H1 (cell line): Measurements from ENCODE around the gene TM2D1. TPM values are rescaled to one million over a fixed set of nuclear protein-coding genes. Genes with fewer than 3 reads are reported as not detected.

Experiments
- CTCF ChIA-PET: fragments of 300-600 bp; sonication (Branson Sonifier 250); formaldehyde crosslinking; loops from one replicate; lab custom pipeline; 2021; ENCODE audit not compliant: partially characterized antibody; lab: Charles Lee
- POLR2A ChIA-PET: fragments of 300-600 bp; sonication (Branson Sonifier 250); formaldehyde crosslinking; loops from one replicate; lab custom pipeline; 2021; ENCODE audit warnings: inconsistent platforms; ENCODE audit not compliant: partially characterized antibody; lab: Charles Lee
- DNase-seq, 2 experiments: peaks; one replicate each; pipeline versions ENCODE4 v3.0.0 to v3.0.0-alpha.2; 2010 to 2022; ENCODE audit warnings: low spot score in 2 of 2, low read depth in 1 of 2, mixed read lengths in 1 of 2
- FAIRE-seq: peaks from 2 replicates; lab custom pipeline; 2011; peaks lifted over from hg19 to GRCh38; lab: Jason Lieb, UNC
- H2AFZ ChIP-seq: 2 replicates; pipeline ENCODE4 v1.8.1; 2012; ENCODE audit warnings: low read length, inconsistent platforms
- H2AK5ac ChIP-seq: 2 replicates; pipeline ENCODE4 v1.6.1; 2013; ENCODE audit warnings: low read depth, low read length
- H2BK120ac ChIP-seq: replicated peaks from 2 replicates; pipeline ENCODE3; 2013; ENCODE audit warnings: low read depth, low read length, inconsistent platforms
- H2BK12ac ChIP-seq: 2 replicates; pipeline ENCODE4 v1.6.1; 2013; ENCODE audit warnings: low read depth, low read length
- H2BK15ac ChIP-seq: 2 replicates; pipeline ENCODE4 v1.6.1; 2013; ENCODE audit warnings: low read length
- H2BK20ac ChIP-seq: 2 replicates; pipeline ENCODE4 v1.6.1; 2013; ENCODE audit warnings: low read length
- H2BK5ac ChIP-seq: 2 replicates; pipeline ENCODE4 v1.6.1; 2013; ENCODE audit warnings: low read depth, low read length
- H3K14ac ChIP-seq: 2 replicates; pipeline ENCODE4 v1.6.1; 2013; ENCODE audit warnings: inconsistent platforms; ENCODE audit not compliant: insufficient read length
- H3K18ac ChIP-seq: 2 replicates; pipeline ENCODE4 v1.6.1; 2013; ENCODE audit warnings: low read length; ENCODE audit errors: extremely low read depth
- H3K23ac ChIP-seq: 2 replicates; pipeline ENCODE4 v1.6.1; 2013; ENCODE audit warnings: inconsistent platforms; ENCODE audit not compliant: insufficient read length
- H3K23me2 ChIP-seq: 2 replicates; pipeline ENCODE4 v1.6.1; 2013; ENCODE audit warnings: low read depth, low read length
- H3K27ac ChIP-seq: 2 replicates; pipeline ENCODE4 v1.6.1; 2011; ENCODE audit warnings: low read depth, low read length, inconsistent platforms
- H3K27me3 ChIP-seq, 4 experiments: replicated peaks in 1 of 4; 1 replicate in 1 of 4; 2 replicates in 3 of 4; pipeline versions ENCODE4 v1.6.1 to v1.8.1; 2011 to 2013; ENCODE audit warnings: low read length in 3 of 4, mild to moderate bottlenecking in 3 of 4, inconsistent platforms in 2 of 4, mixed read lengths in 2 of 4, moderate library complexity in 1 of 4; ENCODE audit not compliant: control insufficient read depth in 3 of 4, insufficient read depth in 3 of 4; ENCODE audit errors: extremely low read depth in 1 of 4
- H3K36me3 ChIP-seq, 4 experiments: 2 replicates each; pipeline versions ENCODE4 v1.6.1 to v1.8.1; 2011 to 2013; ENCODE audit warnings: mild to moderate bottlenecking in 4 of 4, low read length in 3 of 4, moderate library complexity in 2 of 4, control low read depth in 1 of 4, inconsistent platforms in 1 of 4; ENCODE audit not compliant: insufficient read depth in 4 of 4, control insufficient read depth in 2 of 4
- H3K4ac ChIP-seq: replicated peaks from 2 replicates; pipeline ENCODE3; 2013; ENCODE audit warnings: low read length, low read depth, mixed read lengths, inconsistent platforms; ENCODE audit not compliant: insufficient read length
- H3K4me1 ChIP-seq, 4 experiments: replicated peaks in 1 of 4; 1 replicate in 1 of 4; 2 replicates in 3 of 4; pipeline versions ENCODE4 v1.6.1 to v1.8.1; 2011 to 2013; ENCODE audit warnings: low read length in 3 of 4, inconsistent platforms in 2 of 4, mixed read lengths in 1 of 4; ENCODE audit not compliant: insufficient read depth in 4 of 4, control insufficient read depth in 3 of 4
- H3K4me2 ChIP-seq, 2 experiments: 2 replicates each; pipeline versions ENCODE4 v1.6.1 to v1.8.1; 2011 to 2013; ENCODE audit warnings: low read depth in 2 of 2, low read length in 2 of 2, control low read depth in 1 of 2, inconsistent platforms in 1 of 2, mild to moderate bottlenecking in 1 of 2; ENCODE audit not compliant: insufficient read depth in 1 of 2
- H3K4me3 ChIP-seq, 4 experiments: fragments of 200-600, 300-600 bp in 1 of 4; sonication (generic), shearing (Covaris generic), sonication (Bioruptor Twin) in 1 of 4; 2 replicates each; pipeline versions ENCODE4 v1.5.1 to v1.8.1; 2011 to 2016; ENCODE audit warnings: low read length in 4 of 4, low read depth in 3 of 4, control low read depth in 2 of 4, inconsistent platforms in 2 of 4, mild to moderate bottlenecking in 2 of 4, mixed read lengths in 1 of 4, moderate library complexity in 1 of 4; ENCODE audit not compliant: insufficient read depth in 2 of 4; ENCODE audit errors: extremely low read depth in 1 of 4
- H3K56ac ChIP-seq: replicated peaks from 2 replicates; pipeline ENCODE3; 2013; ENCODE audit warnings: low read depth, mild to moderate bottlenecking, mixed read lengths, low read length, inconsistent platforms; ENCODE audit not compliant: insufficient read length
- H3K79me1 ChIP-seq: 2 replicates; pipeline ENCODE4 v1.6.1; 2013; ENCODE audit warnings: low read depth, low read length, control low read depth
- H3K79me2 ChIP-seq, 2 experiments: 2 replicates each; pipeline versions ENCODE4 v1.6.1 to v1.8.1; 2012 to 2013; ENCODE audit warnings: low read length in 2 of 2, mild to moderate bottlenecking in 2 of 2, inconsistent platforms in 1 of 2; ENCODE audit not compliant: insufficient read depth in 2 of 2, control insufficient read depth in 1 of 2
- H3K9ac ChIP-seq, 4 experiments: replicated peaks in 1 of 4; 1 replicate in 1 of 4; 2 replicates in 3 of 4; pipeline versions ENCODE4 v1.6.1 to v1.8.1; 2011 to 2013; ENCODE audit warnings: low read depth in 3 of 4, low read length in 3 of 4, control low read depth in 2 of 4, mild to moderate bottlenecking in 2 of 4, moderate library complexity in 2 of 4, inconsistent platforms in 1 of 4; ENCODE audit errors: extremely low read depth in 1 of 4
- H3K9me3 ChIP-seq, 2 experiments: 2 replicates each; pipeline versions ENCODE4 v1.6.1 to v1.8.1; 2012 to 2013; ENCODE audit warnings: mild to moderate bottlenecking in 2 of 2, moderate library complexity in 2 of 2, control low read depth in 1 of 2, inconsistent platforms in 1 of 2, low read depth in 1 of 2, low read length in 1 of 2, mixed read lengths in 1 of 2; ENCODE audit not compliant: insufficient read depth in 2 of 2
- H4K20me1 ChIP-seq, 2 experiments: replicated peaks in 1 of 2; 2 replicates each; pipeline versions ENCODE3 to v1.8.1; 2011 to 2013; ENCODE audit warnings: inconsistent platforms in 2 of 2, low read length in 2 of 2, mild to moderate bottlenecking in 1 of 2; ENCODE audit not compliant: insufficient read depth in 2 of 2, control insufficient read depth in 1 of 2
- H4K5ac ChIP-seq: 2 replicates; pipeline ENCODE4 v1.6.1; 2013; ENCODE audit warnings: low read length, low read depth, mixed read lengths, inconsistent platforms; ENCODE audit not compliant: insufficient read length
- H4K8ac ChIP-seq: 2 replicates; pipeline ENCODE4 v1.8.0; 2013; ENCODE audit warnings: mild to moderate bottlenecking, moderate library complexity, low read length, inconsistent platforms; ENCODE audit not compliant: insufficient read depth; ENCODE audit errors: extremely low read depth
- H4K91ac ChIP-seq: replicated peaks from 2 replicates; pipeline ENCODE3; 2013; ENCODE audit warnings: low read length, mixed read lengths, inconsistent platforms; ENCODE audit not compliant: insufficient read length
- CEBPB ChIP-seq: IDR thresholded peaks from 2 replicates; pipeline ENCODE4 v1.6.1; 2012; ENCODE audit warnings: low read depth, low read length
- CHD2 ChIP-seq: IDR thresholded peaks from 2 replicates; pipeline ENCODE4 v1.6.1; 2012; ENCODE audit warnings: low read length, improper control_type of control experiment
- GABPA ChIP-seq: IDR thresholded peaks from 2 replicates; pipeline ENCODE4 v1.6.1; 2011; ENCODE audit warnings: mild to moderate bottlenecking, low read length, moderate library complexity, borderline replicate concordance; ENCODE audit not compliant: insufficient read depth
- JUND ChIP-seq: IDR thresholded peaks from 2 replicates; pipeline ENCODE4 v1.6.1; 2011; ENCODE audit warnings: mild to moderate bottlenecking, improper control_type of control experiment, low read length
- NANOG ChIP-seq: IDR thresholded peaks from 2 replicates; pipeline ENCODE4 v1.6.1; 2011; ENCODE audit warnings: low read length, low read depth, mild to moderate bottlenecking, inconsistent platforms; ENCODE audit not compliant: insufficient read depth, poor library complexity, severe bottlenecking
- POU5F1 ChIP-seq: IDR thresholded peaks from 2 replicates; pipeline ENCODE4 v1.6.1; 2011; ENCODE audit warnings: low read depth, mild to moderate bottlenecking, low read length, moderate library complexity
- RBBP5 ChIP-seq: IDR thresholded peaks from 2 replicates; pipeline ENCODE4 v1.7.1; 2012; ENCODE audit warnings: low read depth, mild to moderate bottlenecking, inconsistent platforms, low read length, moderate library complexity, borderline replicate concordance
- RXRA ChIP-seq: IDR thresholded peaks from 2 replicates; pipeline ENCODE4 v1.6.1; 2011; ENCODE audit warnings: low read depth, mild to moderate bottlenecking, low read length, moderate library complexity; ENCODE audit not compliant: insufficient read depth
- SP1 ChIP-seq: IDR thresholded peaks from 2 replicates; pipeline ENCODE4 v1.6.1; 2011; ENCODE audit warnings: low read depth, low read length
- SUZ12 ChIP-seq: fragments of 200-600 bp; sonication (generic); IDR thresholded peaks from 2 replicates; pipeline ENCODE4 v1.6.1; 2012; ENCODE audit warnings: mild to moderate bottlenecking, inconsistent platforms, low read length, moderate library complexity, mixed read lengths
- WGBS, 2 experiments: shearing (Covaris generic) in 1 of 2; methylation state at CpG; one replicate each; pipeline versions ENCODE4 v1.1.6 to v1.1.7; 2013 to 2015; ENCODE audit warnings: low lambda C conversion rate in 2 of 2, mixed read lengths in 2 of 2, inconsistent platforms in 1 of 2, low coverage in 1 of 2, missing lambda C conversion rate in 1 of 2; ENCODE audit not compliant: insufficient replicate concordance in 2 of 2, insufficient coverage in 1 of 2, insufficient read length in 1 of 2; ENCODE audit errors: extremely low coverage in 1 of 2, missing lambda C conversion rate in 1 of 2; 5-methylcytosine and 5-hydroxymethylcytosine counted together
- polyA plus RNA-seq, 7 experiments: library from polyadenylated mRNA; depleted of rRNA in 3 of 7; stranded (reverse) in 5 of 7; unstranded in 2 of 7; fragments of >200 nt in 5 of 7; fragments of 200-250 nt in 2 of 7; gene quantifications; 1 replicate in 5 of 7; 2 replicates in 1 of 7; 4 replicates in 1 of 7; pipeline versions ENCODE4 v1.2.1 to v1.2.3, GENCODE V29; 2011 to 2013; ENCODE audit warnings: missing spikeins in 2 of 7, mixed read lengths in 2 of 7
- total RNA-seq: library from RNA; stranded (reverse); fragmentation: NEBNext Ultra II Directional; extraction: Animal tissue kit (Norgen Biotek cat#: 25700); gene quantifications from 2 replicates; pipeline ENCODE4 v1.2.1, GENCODE V29; 2021
- TF ChIP-seq, protein P1 (sequence below): IDR thresholded peaks from 2 replicates; pipeline ENCODE4 v1.6.1; 2012; ENCODE audit warnings: inconsistent platforms
- TF ChIP-seq, protein P2 (sequence below), 3 experiments: IDR thresholded peaks; 1 replicate in 2 of 3; 2 replicates in 1 of 3; pipeline versions ENCODE4 v1.5.1 to v1.6.1; 2011; ENCODE audit warnings: low read length in 3 of 3, mild to moderate bottlenecking in 3 of 3, inconsistent platforms in 2 of 3, low read depth in 1 of 3, moderate library complexity in 1 of 3; ENCODE audit not compliant: insufficient read depth in 1 of 3; ENCODE audit errors: control extremely low read depth in 1 of 3

TM2D1 gene
- total and polyA plus RNA-seq, 2 of the 8 experiments (the other 6 are each of a cell fraction or from before 2014, with no cell fraction given) = 17.7 to 20.5 TPM

DNA sequence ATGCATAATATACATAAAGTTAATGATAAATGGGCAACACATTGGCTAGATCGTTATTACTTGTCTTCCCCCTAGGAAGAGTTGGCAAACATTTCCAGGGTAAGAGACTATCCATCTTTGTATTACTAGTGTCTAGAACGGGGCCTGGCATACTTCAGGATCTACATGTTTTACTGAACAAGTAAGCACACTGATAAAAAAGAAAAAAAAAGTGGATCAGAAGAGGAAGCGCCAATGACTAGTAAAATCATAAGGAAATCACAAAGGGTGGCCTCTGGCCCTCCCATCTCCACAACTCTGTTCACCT, 482 bp downstream of the TM2D1 start:
- peak overlapping the region; percentile 84 for H3K27ac ChIP-seq
- no peaks in the 10 kb centered on the region for H4K20me1 ChIP-seq
- H2BK20ac ChIP-seq = no peak overlapping the region
- FAIRE-seq = no peak
- peak overlapping the region; percentile 100 for H4K8ac ChIP-seq
- H3K4ac ChIP-seq = no peak overlapping the region
- H2BK15ac ChIP-seq = no peak overlapping the region
- 18% methylated on average over 3 of the region's 3 CpGs; no CpG with 5 or more reads in 1 of the 2 experiments for WGBS, 2 experiments
- CTCF ChIA-PET = no interaction called here
- H4K5ac ChIP-seq = no peak overlapping the region
- H3K9me3 ChIP-seq = no peaks in the 10 kb centered on the region
- no peak overlapping the region for H3K23ac ChIP-seq
- no peaks in the 10 kb centered on the region for H3K4me1 ChIP-seq
- no peaks in the 10 kb centered on the region for H3K27me3 ChIP-seq
- H3K9ac ChIP-seq = peak overlapping the region; percentile 67 to 91 (median 85)
- peak overlapping the region; percentile 19; the same call in 1 of the 2 replicates for H2BK12ac ChIP-seq
- H2BK120ac ChIP-seq = no peak overlapping the region
- H3K23me2 ChIP-seq = no peaks in the 10 kb centered on the region
- peak overlapping the region; percentile 89 for H2AFZ ChIP-seq
- no peaks in the 10 kb centered on the region for H3K79me1 ChIP-seq
- no peak overlapping the region for H3K14ac ChIP-seq
- H3K56ac ChIP-seq = peak overlapping the region; percentile 37
- H3K36me3 ChIP-seq = no peaks in the 10 kb centered on the region
- peak overlapping the region; percentile 67 to 99 (median 96) for H3K4me3 ChIP-seq
- peak overlapping the region; percentile 76; the same call in 1 of the 2 replicates for H2BK5ac ChIP-seq
- no peak overlapping the region for H2AK5ac ChIP-seq
- H3K79me2 ChIP-seq = peaks cover 5 to 27% of the 10 kb centered on the region in 2 experiments; a peak in 3 of 4 replicates
- H3K4me2 ChIP-seq = peak overlapping the region; percentile 66 to 80
- no peak for DNase-seq
- H3K18ac ChIP-seq = no peak overlapping the region
- peak overlapping the region; percentile 72 for H4K91ac ChIP-seq
- POLR2A ChIA-PET = no interaction called here
- TF ChIP-seq, protein P1, sequence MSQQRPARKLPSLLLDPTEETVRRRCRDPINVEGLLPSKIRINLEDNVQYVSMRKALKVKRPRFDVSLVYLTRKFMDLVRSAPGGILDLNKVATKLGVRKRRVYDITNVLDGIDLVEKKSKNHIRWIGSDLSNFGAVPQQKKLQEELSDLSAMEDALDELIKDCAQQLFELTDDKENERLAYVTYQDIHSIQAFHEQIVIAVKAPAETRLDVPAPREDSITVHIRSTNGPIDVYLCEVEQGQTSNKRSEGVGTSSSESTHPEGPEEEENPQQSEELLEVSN = no peak
- TF ChIP-seq GABPA (no peak), POU5F1 (no peak), RBBP5 (no peak), JUND (no peak), CHD2 (no peak), SP1 (no peak), RXRA (no peak), NANOG (no peak), SUZ12 (no peak), CEBPB (no peak)
- TF ChIP-seq, protein P2, sequence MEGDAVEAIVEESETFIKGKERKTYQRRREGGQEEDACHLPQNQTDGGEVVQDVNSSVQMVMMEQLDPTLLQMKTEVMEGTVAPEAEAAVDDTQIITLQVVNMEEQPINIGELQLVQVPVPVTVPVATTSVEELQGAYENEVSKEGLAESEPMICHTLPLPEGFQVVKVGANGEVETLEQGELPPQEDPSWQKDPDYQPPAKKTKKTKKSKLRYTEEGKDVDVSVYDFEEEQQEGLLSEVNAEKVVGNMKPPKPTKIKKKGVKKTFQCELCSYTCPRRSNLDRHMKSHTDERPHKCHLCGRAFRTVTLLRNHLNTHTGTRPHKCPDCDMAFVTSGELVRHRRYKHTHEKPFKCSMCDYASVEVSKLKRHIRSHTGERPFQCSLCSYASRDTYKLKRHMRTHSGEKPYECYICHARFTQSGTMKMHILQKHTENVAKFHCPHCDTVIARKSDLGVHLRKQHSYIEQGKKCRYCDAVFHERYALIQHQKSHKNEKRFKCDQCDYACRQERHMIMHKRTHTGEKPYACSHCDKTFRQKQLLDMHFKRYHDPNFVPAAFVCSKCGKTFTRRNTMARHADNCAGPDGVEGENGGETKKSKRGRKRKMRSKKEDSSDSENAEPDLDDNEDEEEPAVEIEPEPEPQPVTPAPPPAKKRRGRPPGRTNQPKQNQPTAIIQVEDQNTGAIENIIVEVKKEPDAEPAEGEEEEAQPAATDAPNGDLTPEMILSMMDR (IDR thresholded peaks at IDR 0.05; ENCODE audit: control extremely low read depth in 1 of 3, insufficient read depth in 1 of 3, low read depth in 1 of 3, low read length in 3 of 3) = no peak
